ENCODE measurements around the gene GRIN1.

Gene GRIN1

GRCh38 chr9:137191245-137191644 lies 52.3 kb downstream of the GRIN1 start:
- no peaks in the 10 kb centered on the region for H3K9me3 ChIP-seq
- peaks cover 4% of the 10 kb centered on the region; the same call in 1 of the 2 replicates for H3K36me3 ChIP-seq
- H3K4me1 ChIP-seq, result peaks cover 4% of the 10 kb centered on the region
- DNase-seq, result no peak
- H3K4me3 ChIP-seq (ENCODE audit: low read depth, low read length), result no peak overlapping the region
- H3K27me3 ChIP-seq, result no peaks in the 10 kb centered on the region
- TF ChIP-seq, protein P1, sequence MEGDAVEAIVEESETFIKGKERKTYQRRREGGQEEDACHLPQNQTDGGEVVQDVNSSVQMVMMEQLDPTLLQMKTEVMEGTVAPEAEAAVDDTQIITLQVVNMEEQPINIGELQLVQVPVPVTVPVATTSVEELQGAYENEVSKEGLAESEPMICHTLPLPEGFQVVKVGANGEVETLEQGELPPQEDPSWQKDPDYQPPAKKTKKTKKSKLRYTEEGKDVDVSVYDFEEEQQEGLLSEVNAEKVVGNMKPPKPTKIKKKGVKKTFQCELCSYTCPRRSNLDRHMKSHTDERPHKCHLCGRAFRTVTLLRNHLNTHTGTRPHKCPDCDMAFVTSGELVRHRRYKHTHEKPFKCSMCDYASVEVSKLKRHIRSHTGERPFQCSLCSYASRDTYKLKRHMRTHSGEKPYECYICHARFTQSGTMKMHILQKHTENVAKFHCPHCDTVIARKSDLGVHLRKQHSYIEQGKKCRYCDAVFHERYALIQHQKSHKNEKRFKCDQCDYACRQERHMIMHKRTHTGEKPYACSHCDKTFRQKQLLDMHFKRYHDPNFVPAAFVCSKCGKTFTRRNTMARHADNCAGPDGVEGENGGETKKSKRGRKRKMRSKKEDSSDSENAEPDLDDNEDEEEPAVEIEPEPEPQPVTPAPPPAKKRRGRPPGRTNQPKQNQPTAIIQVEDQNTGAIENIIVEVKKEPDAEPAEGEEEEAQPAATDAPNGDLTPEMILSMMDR (IDR thresholded peaks at IDR 0.05; ENCODE audit: low read depth, low read length), result no peak

DNA sequence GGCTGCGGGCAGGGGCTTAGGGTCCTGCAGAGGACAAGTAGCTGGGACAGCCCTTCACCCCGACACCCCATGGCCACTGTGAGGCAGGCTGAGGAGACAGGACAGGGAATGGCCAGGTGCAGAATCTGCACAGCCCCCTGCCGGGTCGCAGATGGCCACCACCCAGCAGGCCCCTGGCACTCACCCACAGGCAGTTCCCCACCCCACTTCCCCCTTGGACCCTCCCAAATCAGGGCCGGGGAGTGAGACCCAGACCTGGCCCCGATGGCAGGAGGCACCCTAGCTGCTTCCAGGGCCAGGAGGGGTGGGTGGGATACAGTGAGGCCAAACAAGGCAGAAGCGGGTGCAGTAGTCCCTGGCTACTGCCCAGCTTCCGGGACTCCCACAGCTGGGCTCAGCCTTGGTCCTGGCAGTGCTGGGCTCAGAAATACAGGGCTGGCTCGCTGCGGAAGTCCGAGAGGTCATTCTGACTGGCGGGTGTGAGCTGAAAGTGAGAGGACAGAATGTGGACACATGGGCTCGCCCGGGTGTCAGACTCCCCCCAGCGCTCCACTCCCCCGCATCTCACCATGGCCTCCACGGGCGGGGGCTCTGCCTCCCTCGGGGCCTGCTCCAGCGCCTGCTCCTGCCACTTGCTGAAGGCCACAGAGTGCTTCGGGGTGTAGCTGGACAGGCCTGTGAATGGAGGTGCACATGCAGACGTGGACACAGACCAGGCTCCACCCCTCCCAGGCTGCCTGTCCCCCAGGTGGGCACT lies 52.9 kb downstream of the GRIN1 start:
- peaks cover 4% of the 10 kb centered on the region for H3K4me1 ChIP-seq

GRCh38 chr9:137192448-137192780 lies 53.5 kb downstream of the GRIN1 start:
- Histone ChIP-seq H3K36me3 (peaks cover 4% of the 10 kb centered on the region; the same call in 1 of the 2 replicates), H3K4me3 (ENCODE audit: low read depth, low read length) (no peak overlapping the region), H3K4me1 (peaks cover 4% of the 10 kb centered on the region), H3K9me3 (no peaks in the 10 kb centered on the region), H3K27me3 (no peaks in the 10 kb centered on the region)
- TF ChIP-seq, protein P1 (IDR thresholded peaks at IDR 0.05; ENCODE audit: low read depth, low read length), result no peak
- DNase-seq, result no peak

More for the DNA sequence above, 52.9 kb downstream of the GRIN1 start:
- TF ChIP-seq, protein P1 (IDR thresholded peaks at IDR 0.05; ENCODE audit: low read depth, low read length), result no peak
- Histone ChIP-seq H3K27me3 (no peaks in the 10 kb centered on the region), H3K36me3 (peaks cover 4% of the 10 kb centered on the region; the same call in 1 of the 2 replicates), H3K4me3 (ENCODE audit: low read depth, low read length) (no peak overlapping the region), H3K9me3 (no peaks in the 10 kb centered on the region)
- no peak for DNase-seq

DNA sequence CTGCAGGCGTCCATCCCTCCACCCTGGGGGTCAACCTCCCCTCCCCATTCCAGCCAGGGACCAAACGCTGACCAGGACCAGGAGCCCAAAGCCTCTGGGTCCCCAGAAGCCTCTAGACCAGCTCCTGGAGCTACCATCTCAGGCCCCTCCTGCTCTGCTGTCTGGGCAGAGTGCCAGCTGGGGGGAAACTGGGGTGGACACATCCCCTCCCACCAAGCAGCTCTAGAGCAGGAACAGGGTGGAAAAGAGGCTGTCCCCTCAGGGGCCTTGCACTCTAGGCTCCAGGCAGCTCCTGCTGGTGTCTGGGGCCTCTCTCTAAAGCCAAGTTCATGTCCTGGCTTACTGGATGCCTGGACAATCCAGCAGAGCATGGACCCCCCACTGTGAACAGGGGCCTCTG lies 53.9 kb downstream of the GRIN1 start:
- H3K36me3 ChIP-seq, result peaks cover 4% of the 10 kb centered on the region; the same call in 1 of the 2 replicates
- TF ChIP-seq, protein P1 (IDR thresholded peaks at IDR 0.05; ENCODE audit: low read depth, low read length), result no peak
- no peak overlapping the region for H3K4me3 ChIP-seq (ENCODE audit: low read depth, low read length)
- no peaks in the 10 kb centered on the region for H3K27me3 ChIP-seq
- peaks cover 4% of the 10 kb centered on the region for H3K4me1 ChIP-seq
- DNase-seq, result no peak
- no peaks in the 10 kb centered on the region for H3K9me3 ChIP-seq

GRCh38 chr9:137193771-137194170 lies 54.8 kb downstream of the GRIN1 start:
- peaks cover 4% of the 10 kb centered on the region; the same call in 1 of the 2 replicates for H3K36me3 ChIP-seq
- peaks cover 4% of the 10 kb centered on the region for H3K4me1 ChIP-seq
- no peaks in the 10 kb centered on the region for H3K27me3 ChIP-seq
- no peaks in the 10 kb centered on the region for H3K9me3 ChIP-seq
- TF ChIP-seq, protein P1 (IDR thresholded peaks at IDR 0.05; ENCODE audit: low read depth, low read length), result no peak
- DNase-seq, result no peak
- no peak overlapping the region for H3K4me3 ChIP-seq (ENCODE audit: low read depth, low read length)

DNA sequence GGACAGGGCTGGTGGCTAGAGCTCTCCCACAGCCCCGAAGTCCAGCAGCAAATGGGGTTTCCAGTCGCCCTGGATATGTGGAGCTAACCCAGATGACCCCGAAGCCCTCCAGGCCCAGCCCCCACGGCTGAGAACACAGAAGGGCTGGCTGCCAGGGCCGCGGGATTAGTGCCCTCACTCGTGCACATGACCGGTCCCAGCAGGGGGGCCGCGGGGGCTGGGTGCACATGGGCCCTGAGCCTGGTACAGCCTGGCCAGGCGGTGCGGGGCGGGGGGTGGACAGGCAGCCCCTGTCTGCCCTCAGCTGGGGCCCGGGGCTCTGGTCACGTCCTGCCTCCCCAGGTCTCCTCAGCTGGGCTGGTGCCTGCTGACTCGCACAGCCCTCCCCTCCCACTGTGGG lies 55.4 kb downstream of the GRIN1 start:
- TF ChIP-seq, protein P1 (IDR thresholded peaks at IDR 0.05; ENCODE audit: low read depth, low read length), result no peak
- no peak for DNase-seq
- Histone ChIP-seq H3K4me3 (ENCODE audit: low read depth, low read length) (no peak overlapping the region), H3K27me3 (no peaks in the 10 kb centered on the region), H3K4me1 (peaks cover 5% of the 10 kb centered on the region), H3K36me3 (peaks cover 4% of the 10 kb centered on the region; the same call in 1 of the 2 replicates), H3K9me3 (no peaks in the 10 kb centered on the region)

Data from BE2C (cell line).